Stimulated activated CD4-positive, alpha-beta T cell treated with anti-CD3 and anti-CD28 coated beads, Interleukin-4, amount 100 ng/mL, for 1 hour (primary cell): Measurements from ENCODE around the gene MYMX.
"Not testable (repeated sequence)": the region's sequence is repeated elsewhere in the genome, so short reads cannot be mapped to it uniquely, and the experiment has no call there.

Experiments
- DNase-seq: peaks from one replicate; pipeline ENCODE4 v3.0.0-alpha.2; 2020

The MYMX gene

GRCh38 chr6:44221291-44221960, 4.7 kb downstream of the MYMX start:
- DNase-seq: peak; percentile 70

- no peak for DNase-seq
Observed at GRCh38 chr6:44221961-44222335, 5.2 kb downstream of the MYMX start.

- DNase-seq: no peak
Observed at GRCh38 chr6:44222486-44223318, 6.0 kb downstream of the MYMX start.

DNA sequence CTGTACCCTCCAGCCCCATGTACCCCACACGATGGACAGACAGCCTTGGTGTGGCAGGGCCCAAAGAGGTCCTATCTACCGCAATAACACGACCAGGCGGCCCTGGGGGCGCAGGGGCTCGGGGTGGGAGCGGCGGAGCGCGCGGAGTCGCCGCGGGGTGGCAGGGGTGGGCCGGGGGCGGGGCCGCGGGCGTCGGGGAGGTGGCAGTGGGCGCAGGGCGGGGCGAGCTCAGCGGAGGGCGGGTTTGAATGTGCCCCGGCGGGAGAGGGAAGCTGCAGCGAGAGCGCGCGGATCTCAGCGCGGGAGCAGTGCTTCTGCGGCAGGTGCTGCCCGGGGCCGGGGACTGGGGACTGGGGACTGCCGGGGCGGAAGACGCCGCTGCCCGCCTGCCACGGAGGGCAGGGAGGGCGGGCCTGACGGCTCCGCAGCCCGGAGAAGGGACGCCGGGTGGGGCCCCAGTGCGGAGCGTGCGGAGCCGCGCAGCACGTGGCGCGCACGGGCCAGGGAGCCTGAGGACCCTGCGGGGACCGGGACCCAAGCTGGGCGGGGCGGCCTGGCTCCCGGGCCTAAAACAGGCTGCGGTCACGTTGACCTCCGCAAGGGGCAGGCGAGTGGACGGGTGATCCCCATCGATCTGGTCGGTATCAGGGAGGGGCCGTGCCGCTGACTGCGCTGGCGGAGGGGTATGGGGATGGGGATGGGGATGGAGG, 6.7 kb downstream of the MYMX start, which contains the start of gene SLC29A1:
Gene SLC29A1, plus strand, starts transcription at position 277 of the 710 bp plus-strand sequence. CDS start 3,719 bp downstream, outside the sequence.
- peak; percentile 88 for DNase-seq

- no peak for DNase-seq
Observed at GRCh38 chr6:44224029-44224964, 7.6 kb downstream of the MYMX start.

DNA sequence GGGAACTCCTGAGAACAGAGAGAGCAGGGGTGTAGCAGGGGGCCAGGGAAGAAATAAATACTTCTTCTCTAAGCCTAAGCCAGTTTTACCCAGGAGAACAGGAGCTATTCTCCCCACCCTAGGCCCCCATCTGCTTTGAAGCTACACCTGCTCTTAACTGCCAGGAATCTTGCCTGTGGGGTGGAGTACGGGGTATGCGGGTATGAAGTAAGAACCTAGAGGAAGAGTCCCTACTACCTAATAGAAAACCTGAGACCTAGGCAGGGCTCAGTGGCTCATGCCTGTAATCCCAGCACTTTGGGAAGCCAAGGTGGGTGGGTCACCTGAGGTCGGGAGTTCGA, 8.2 kb downstream of the MYMX start:
- DNase-seq: no peak

GRCh38 chr6:44225579-44226325, 9.0 kb downstream of the MYMX start:
- DNase-seq: no peak

DNA sequence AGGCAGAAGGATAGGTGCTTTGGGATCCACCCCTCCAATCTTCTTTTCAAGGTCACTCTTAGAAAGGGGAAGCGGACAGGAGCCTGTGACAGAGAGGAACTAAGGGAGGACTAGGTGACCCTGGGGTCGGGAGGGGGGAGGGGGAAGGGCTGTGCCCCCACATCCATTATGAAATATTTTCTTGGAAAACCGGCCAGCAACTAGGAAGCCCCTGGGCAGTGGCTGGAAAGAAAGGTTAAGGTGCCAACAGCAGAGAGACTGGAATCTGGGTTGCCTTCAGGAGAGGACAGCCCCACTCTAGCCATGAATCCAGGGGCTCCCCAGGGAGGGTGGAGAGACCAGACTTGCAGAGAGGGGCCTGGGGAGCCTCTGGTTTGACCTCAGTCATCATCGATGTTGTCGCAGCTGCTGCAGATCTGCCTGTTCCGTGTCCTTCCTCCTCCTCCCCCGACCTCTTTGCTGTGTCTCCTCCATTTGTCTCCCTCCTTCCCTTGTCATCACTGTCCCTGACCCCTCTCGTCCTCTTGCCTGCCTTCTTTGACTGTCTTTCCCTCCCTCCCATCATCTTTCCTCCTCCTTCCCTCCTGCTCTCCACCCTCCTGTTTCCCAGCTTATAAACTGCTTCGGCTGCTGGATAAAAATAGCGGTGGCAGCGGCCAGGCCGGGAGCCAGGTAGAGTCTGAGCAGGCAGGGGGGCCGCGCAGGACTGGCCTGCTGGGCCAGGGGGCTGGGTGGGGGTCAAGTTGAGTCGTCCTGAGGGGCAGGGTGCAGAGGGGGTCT, 9.8 kb downstream of the MYMX start:
- DNase-seq: no peak

DNA sequence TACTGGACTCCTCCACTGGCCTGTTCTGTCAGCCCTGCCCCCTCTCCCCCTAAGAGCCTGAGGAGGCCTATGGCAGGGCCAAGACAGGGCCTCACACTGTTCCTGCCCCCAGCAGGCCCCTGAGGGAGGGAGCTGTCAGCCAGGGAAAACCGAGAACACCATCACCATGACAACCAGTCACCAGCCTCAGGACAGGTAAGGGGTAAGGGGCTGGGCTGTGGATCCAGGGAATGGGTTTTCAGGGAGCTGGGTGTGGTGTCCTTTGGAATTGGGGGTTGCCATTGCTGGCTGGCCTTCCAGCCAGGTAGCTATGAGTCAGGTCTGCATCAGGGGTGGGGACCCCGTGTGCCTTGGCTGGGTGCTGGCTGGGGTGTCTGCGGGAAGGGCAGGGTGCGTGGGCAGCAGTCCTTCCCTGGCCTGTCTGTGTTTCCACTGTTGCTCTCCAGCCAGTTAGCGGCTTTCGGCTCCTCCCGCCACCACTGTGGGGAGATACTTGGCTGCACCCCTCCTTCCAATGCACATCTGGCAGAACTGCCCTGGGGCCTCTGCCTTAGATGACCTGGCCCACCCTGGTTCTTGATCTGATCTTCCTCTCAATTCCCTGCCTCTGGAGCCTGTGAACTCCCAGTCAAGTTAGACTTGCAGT, 10.5 kb downstream of the MYMX start:
- DNase-seq: no peak

GRCh38 chr6:44228031-44228430, 11.3 kb downstream of the MYMX start:
- no peak for DNase-seq

DNA sequence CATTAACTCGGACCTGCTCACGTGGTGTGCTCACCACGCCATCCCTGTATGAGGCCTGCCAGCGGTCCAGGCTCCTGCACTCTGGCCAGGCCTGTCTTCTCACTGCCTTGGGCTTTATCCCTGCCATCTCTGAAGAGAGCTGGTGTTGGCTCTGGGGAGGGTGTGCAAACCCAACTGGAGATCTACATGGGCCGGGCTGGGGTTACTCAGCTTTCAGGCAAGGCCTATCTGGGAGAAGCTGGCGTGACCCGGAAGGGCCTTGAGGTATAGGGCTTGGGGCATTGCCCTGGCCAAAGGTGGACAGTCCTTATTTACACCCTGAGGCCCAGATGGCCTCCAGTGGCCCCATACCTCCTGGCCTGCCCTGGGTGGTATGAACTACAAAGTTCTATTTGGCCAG, 11.7 kb downstream of the MYMX start:
- DNase-seq: no peak

- DNase-seq: no peak
Observed at GRCh38 chr6:44228836-44229235, 12.1 kb downstream of the MYMX start.

DNA sequence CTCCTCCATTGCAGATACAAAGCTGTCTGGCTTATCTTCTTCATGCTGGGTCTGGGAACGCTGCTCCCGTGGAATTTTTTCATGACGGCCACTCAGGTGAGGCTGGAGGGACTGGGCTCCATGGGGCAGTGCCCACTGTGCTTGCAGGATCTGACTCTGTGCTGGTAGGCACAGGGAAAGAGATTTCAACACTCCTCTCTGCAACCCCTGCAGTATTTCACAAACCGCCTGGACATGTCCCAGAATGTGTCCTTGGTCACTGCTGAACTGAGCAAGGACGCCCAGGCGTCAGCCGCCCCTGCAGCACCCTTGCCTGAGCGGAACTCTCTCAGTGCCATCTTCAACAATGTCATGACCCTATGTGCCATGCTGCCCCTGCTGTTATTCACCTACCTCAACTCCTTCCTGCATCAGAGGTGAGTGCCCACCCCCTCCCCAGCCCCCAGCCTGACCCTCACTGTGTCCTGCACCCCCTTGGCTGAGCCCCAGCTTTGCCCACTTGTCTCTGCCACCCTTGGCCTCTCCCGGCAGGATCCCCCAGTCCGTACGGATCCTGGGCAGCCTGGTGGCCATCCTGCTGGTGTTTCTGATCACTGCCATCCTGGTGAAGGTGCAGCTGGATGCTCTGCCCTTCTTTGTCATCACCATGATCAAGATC, 12.8 kb downstream of the MYMX start:
- no peak for DNase-seq

DNA sequence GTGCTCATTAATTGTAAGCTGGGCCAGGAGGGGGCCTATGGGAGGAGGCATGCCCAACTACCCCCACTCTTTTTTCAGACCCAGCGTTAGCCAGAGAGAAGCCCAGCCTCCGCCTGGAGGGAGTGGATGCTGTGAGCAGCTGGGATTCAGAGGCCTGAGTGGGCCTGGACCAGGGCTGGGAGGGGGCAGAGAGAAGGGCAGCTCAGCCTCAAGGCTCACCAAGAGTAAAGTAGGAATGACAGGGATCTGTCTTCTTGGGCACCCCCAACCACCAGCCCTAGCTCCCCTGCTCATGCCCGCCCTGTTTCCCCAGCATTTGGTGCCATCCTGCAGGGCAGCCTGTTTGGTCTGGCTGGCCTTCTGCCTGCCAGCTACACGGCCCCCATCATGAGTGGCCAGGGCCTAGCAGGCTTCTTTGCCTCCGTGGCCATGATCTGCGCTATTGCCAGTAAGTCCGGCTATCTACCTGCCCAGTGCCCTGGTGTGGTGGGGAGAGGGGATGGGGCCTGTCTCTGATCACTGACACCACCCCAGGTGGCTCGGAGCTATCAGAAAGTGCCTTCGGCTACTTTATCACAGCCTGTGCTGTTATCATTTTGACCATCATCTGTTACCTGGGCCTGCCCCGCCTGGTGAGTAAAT, 13.4 kb downstream of the MYMX start:
- no peak for DNase-seq

DNA sequence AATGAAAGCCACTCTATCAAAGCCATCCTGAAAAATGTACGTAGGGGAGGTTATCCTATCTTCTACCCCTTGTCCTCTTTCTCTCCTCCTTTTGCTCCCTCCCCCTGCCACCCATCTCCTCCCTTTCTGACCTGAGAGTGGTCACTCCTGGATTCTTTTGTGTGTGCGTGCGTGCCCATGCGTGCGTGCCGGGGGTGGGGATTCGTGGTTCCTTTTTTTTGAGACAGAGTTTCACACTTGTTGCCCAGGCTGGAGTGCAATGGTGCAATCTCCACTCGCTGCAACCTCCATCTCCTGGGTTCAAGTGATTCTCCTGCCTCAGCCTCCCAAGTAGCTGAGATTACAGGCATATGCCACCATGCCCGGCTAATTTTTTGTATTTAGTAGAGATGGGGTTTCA, 14.7 kb downstream of the MYMX start:
- DNase-seq: not testable (repeated sequence)

DNA sequence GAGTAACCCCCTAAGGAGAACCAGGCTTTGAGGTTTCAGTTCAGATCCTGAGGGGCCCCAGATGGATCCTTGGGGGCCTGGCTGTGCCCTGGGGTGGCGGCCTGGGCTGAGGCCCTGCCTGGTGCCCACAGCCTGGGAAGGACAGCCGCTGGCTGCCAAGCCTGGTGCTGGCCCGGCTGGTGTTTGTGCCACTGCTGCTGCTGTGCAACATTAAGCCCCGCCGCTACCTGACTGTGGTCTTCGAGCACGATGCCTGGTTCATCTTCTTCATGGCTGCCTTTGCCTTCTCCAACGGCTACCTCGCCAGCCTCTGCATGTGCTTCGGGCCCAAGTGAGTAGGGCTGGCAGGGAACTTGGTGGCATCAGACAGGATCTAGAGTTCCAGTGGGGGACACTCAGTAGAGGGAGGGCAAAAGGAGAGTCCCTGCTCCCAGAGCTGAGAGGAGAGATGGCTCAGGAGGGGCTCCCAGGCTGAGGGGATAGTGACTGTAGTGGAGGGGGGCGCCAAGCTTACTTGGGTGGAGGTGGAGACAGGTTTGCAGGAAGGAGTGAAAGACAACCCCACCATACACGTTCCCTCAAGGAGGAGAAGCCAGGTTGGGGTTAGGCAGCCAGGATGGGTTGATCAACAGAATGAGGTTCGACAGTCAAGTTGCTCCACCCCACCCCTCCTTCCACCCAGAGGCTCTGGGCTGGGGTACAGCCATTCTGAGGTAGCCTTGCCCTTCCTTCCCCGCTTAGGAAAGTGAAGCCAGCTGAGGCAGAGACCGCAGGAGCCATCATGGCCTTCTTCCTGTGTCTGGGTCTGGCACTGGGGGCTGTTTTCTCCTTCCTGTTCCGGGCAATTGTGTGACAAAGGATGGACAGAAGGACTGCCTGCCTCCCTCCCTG, 16.2 kb downstream of the MYMX start:
- DNase-seq: no peak

- DNase-seq: no peak
Observed at GRCh38 chr6:44233567-44234100, 16.9 kb downstream of the MYMX start.
